Right ventricle myocardium superior (tissue), 1 donor: Measurements from ENCODE around the gene SYNRG. TPM values are rescaled to one million over a fixed set of nuclear protein-coding genes. Genes with fewer than 3 reads are reported as not detected.

ENCODE experiments used
- ATAC-seq: fragments of 200-7000 bp; cut with Tn5 transposase; one replicate; pipeline ENCODE4 v1.9.1; 2020; ENCODE audit warnings: mild to moderate bottlenecking; ENCODE audit not compliant: poor library complexity
- DNase-seq: peaks from one replicate; pipeline ENCODE4 v3.0.0-alpha.2; 2020
- intact Hi-C: fragments of 100-400 bp; cut with DNase I; formaldehyde crosslinking; loops from one replicate; pipeline ENCODE4 v1.11.2; 2022
- total RNA-seq: library from RNA; stranded (reverse); fragmentation: NEBNext Ultra II Directional; extraction: Animal tissue kit (Norgen Biotek cat#: 25700); gene quantifications from one replicate; pipeline ENCODE4 v1.2.1, GENCODE V29; 2021
- donor health status: DM: no; HTN: yes; CAD: no; lungs with severe emphysema.

Gene SYNRG
- total RNA-seq, 1 donor from 2014 or later: 32.6 TPM

DNA sequence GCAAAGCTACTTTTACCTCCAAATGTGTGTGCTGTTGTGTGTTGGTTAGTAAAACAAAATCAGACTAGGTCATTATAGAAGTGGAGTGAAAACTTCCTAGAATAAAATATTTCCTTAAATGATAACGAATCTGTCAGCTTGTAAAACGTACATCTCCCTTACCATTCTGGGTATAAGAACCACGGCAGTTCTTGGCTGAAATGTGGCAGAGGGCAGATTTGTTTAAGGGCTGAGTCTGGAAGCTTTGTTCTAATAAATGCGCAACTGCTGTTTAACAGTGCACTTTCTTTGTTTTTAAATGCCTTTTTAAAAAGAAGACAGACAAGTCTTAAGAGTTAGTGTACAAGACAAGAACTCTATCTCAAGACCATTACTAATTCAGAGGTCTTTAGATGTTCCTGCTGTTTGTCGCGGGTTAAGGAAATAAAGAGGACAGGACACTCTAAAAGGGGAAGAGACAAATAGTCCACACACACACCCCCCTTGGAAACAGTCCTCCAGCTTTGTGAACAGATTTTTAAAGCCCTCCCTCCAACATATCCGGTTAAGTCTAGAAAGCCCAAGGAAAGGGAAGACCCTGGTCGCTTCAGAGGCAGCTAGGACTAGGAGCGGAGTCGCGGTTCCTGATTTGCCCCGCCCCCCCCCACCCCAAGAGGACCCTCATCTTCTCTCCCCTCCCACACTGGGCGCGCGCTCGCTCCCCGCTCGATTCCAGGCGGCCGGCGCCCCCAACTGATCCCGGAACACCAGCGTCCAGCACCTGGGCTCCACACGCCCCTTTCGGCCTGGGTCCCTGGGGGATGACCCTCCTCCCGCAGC lies 658 bp downstream of the SYNRG start:
- no peak for DNase-seq
- ATAC-seq: peak; percentile 48
- intact Hi-C loops: no loop called here

DNA sequence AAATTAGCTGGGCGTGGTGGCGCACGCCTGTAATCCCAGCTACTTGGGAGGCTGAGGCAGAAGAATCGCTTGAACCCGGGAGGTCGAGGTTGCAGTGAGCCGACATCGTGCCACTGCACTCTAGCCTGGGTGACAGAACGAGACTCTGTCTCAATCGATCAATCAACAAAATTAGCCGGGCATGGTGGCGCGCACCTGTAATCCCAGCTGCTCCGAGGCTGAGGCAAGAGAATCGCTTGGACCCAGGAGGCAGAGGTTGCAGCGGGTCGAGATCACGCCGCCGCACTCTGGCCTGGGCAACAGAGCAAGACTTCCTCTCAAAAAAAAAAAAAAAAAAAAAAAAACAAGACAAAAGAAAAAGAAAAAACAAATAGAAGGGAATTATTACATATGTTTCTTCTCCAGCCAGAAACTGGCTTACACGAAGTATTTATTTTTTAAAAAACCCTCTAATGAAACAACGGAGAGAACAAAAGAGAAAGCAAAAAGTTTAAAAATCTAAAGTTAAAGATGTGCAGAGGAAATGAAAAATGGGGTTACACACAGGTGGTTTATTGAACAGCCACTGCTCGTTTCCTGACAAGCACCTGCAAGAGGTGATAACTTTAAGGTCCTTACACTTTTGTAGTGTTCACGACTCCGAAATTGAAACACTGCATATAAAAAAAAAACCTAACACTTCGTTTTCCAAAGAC lies 1.4 kb downstream of the SYNRG start:
- DNase-seq (no peak), ATAC-seq (no peak)
- intact Hi-C loops: no loop called here

DNA sequence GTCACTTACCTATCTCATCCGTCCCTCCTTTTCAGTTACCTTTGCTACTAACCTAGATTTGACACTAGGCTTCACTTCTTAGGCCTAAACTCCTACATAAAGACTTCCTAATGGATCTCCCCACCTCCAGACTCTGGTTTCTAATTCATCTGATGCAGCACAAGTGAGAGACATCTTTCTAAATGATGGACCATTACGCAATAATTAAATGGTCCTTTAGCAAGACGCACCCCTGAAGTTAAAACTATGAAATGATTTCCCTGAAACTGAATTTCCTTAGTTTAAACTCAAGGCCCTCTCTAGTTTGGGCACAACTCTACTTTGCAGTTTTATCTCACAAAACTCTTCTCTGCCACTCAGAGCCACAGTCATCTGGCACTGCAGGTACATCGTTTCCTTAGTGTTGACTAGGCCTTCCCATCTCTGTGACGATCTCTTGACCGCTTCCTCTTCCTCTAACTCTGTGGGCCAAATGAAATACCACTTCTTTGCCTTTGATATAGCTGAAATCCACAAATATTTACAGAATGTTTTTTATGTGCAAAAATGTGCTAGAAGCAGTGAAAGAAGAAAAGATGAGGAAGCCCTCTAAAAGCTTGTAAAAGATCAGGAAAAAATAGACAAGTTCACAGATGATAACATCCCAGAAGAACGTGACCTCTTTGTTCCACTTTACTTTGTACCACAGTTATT lies 3.3 kb downstream of the SYNRG start:
- no peak for ATAC-seq
- no peak for DNase-seq
- intact Hi-C loops: no loop called here

DNA sequence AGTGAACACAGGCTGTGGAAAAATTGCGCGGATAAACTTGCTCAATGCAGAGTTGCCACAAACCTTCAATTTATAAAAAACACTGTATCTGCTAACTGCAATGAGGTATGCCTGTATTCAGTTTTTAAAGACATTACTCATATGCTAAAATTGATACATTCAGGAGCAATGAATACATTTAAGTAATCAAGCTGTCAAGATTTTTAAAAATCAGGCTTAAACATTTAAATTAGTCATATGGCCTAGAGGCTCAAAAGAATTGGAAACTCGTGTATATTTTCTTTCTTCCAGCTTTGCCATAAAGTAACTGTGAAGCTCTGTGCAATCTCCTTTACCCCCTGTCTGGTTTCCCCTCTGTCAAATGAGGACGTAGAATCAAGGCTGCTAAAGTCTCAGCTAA lies 4.1 kb downstream of the SYNRG start:
- no peak for DNase-seq
- no peak for ATAC-seq
- intact Hi-C loops: no loop called here

DNA sequence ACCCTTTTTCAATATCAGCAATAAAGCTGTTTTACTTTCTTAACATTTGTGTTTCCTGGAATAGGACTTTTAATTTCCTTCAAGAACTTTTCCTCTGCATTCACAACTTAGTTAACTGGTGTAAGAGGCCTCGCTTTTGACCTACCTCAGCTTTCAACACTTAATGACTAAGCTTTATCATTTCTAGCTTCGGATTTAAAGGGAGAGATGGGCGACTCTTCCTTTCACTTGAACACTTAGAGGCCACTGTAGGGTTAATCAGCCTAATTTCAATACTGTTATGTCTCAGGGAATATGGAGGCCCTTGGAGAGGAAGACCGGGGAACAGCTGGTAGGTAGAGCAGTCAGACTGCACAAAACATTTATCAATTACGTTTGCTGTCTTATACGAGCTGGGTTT lies 4.7 kb downstream of the SYNRG start:
- DNase-seq (no peak), ATAC-seq (no peak)
- intact Hi-C loops: no loop called here

DNA sequence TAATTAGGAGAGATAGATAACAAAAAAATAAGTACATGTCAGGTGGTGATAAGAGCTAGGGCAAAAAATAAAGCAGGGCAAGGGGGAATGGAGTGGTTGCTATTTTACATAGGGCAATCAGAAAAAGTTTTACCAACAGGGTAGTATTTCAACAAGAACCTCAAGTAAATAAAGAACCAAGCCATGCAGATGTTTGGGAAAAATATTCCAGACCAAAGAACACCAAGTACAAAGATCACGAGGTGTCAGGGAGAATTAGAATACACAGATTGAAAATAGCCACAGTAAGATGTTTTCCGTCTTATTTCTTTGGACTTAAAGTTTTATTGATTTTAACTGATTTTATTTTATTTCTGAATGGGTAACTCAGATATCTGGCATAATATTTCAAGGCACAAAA lies 11.1 kb downstream of the SYNRG start:
- DNase-seq: no peak
- no peak for ATAC-seq
- intact Hi-C loops: no loop called here

DNA sequence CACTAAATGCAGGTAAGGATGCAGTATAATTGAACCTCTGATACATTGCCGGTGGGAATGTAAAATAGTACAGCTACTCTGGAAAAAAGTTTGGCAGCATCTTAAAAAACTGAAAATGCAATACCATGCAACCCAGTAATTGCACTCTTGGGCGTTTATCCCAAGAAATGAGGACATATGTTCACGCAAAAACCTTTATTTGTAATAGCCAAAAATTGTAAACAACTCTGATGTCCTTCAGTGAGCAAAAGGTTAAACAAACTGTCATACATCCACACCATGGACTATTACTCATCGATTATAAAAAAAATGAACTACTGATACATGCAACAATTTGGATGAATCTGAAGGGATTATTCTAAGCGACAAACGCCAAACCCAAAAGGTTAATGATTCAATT lies 16.9 kb downstream of the SYNRG start:
- intact Hi-C loops: no loop called here
- no peak for ATAC-seq
- DNase-seq: no peak

DNA sequence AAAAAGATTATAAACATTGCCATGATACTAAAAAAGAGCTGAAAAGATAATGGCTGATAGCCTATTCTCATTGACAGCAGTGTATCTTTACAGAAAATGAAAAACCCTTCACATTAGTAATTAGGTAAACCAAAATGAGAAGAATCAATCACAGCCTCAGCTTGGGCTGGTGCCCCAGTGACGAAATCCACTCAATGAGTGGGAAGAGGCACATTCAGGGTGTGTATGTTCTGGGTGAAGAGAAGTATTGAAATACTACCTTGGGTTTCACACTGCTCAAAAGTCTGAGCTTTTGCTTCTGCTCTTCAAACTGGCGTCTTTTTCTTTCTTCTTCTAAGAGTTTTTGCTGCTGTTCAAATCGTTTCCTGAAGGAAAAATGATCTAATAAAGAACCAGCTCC lies 24.2 kb downstream of the SYNRG start:
- ATAC-seq (no peak), DNase-seq (no peak)
- intact Hi-C loops: no loop called here

DNA sequence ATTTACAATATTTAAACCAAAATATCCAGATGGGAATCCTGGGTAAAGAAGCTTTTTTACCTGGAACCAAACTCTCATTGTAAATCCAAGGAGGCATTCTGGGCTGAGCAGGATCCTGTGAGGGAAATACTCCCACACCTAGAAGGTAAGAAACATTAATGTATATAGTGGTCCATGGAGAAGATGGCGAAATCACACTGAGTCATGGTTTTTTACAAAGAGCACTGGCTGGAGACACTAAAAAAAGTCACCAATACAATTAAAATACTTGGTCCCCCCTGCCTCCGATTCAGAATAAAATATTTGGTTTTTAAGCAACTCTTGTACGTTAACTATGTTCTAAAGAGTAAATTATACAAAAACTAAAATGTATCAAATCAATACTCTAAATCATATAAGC lies 32.9 kb downstream of the SYNRG start:
- intact Hi-C loops: no loop called here
- ATAC-seq (no peak), DNase-seq (no peak)

DNA sequence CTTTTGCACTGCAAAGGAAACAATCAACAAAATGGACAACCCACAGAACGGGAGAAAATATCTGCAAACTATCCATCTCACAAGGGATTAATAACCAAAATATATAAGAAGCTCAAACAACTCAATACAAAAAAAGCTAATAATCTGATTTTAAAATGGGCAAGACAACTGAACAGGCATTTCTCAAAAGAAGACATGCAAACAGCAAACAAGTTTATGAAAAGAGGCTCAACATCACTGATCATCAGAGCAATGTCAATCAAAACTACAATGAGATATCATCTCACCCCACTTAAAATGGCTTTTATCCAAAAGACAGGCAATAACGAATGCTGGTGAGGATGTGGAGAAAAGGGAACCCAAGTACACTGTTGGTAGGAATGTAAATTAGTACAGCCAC lies 34.8 kb downstream of the SYNRG start:
- intact Hi-C loops: no loop called here
- no peak for ATAC-seq
- DNase-seq: no peak

DNA sequence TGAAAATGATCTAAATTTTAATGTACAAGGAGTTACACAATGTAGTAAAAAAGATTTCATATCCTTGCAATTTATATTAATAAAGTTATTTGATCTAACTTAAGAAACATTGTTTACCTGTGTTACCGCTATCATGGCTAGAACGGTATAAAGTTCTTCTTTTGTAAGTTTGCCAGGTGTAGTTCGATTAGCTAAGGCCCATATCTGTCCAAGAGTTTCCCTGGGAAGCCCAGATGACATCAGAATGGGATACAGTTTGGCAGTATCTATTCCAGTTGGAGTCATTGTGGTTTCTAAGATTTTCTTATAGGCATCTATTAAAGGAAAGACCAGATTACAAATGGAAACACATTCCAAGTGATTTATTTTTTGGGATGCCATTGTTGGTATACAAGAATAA lies 37.5 kb downstream of the SYNRG start:
- no peak for ATAC-seq

DNA sequence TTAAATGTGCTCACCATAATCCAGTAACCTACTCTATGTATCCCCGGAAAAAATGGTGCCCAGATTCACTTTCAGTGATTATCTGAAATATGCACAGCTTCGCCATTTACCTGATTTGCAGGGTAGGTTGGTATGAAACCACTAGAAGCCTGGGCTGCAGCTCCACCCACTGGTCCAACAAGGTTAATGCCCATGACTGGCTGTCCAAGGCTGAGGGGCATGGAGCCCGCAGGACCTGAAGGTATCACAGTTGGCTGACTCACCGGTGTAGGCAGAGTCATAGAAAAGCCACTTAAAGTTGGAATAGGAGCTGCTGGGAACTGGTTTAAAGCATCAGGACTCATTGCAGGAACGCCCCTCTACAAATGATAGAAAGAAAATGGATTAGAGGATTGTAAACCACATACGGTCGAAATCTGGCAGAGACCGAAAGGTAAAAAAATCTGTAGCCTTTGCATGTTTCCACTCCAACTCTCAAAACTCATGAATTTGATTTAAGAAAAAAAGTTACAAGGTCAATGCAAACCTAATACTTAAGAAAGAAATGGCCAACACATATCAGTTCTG lies 38.6 kb downstream of the SYNRG start:
- DNase-seq (no peak), ATAC-seq (peak; percentile 82)
- intact Hi-C loops: no loop called here

More for the DNA sequence above, 37.5 kb downstream of the SYNRG start:
- no peak for DNase-seq
- intact Hi-C loops: no loop called here

DNA sequence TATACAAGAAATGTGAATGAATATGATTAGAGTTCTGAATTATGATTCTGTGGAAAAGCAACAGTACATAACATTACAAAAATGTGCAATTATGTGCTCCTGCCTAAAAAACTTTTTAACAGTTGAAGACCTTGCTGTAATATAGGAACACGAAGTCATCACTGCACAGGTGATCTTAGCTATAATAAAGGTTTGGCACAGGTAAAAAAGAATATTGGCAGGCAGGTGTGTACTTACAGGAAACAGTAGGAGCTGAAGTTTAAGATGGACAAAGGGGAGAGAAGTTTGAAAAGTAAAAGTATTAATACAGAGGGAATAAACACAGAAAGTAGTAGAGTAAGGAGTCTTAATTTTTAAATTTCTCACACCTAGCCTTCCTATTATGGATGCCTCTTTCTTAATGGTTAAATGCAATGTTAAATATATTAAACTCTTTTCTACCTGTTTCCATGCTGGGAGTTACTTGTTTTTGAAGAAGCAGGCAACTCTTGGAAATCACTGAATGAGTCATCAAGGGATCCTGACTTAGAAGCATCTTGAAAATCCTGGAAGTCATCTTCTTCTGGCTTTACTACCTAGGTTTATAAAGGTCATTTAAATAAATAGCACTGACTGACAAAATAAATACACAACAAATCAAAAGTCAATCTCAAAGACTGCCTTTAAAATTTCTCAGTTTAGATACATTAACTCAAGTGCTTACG lies 40.7 kb downstream of the SYNRG start:
- no peak for ATAC-seq
- intact Hi-C loops: no loop called here

DNA sequence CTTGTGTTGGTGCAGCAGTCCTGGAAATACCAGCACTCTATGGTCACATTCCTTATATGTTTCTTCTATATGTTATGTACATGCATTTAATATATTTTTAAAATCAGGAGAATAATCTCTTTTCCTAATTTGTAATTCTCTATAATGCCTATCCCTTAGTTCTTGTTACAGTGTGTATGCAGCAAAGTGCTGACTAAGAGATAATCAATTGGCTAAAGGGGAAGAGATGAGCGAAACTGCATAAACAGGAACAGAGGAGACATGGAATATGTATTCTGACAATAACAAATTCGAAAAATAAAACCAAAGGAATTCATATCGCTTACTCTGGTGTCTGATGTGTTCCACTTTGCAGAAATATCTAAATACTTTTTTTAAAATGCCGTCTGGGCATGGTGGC lies 41.7 kb downstream of the SYNRG start:
- no peak for DNase-seq
- intact Hi-C loops: no loop called here
- no peak for ATAC-seq

More for the DNA sequence above, 40.7 kb downstream of the SYNRG start:
- DNase-seq: no peak

DNA sequence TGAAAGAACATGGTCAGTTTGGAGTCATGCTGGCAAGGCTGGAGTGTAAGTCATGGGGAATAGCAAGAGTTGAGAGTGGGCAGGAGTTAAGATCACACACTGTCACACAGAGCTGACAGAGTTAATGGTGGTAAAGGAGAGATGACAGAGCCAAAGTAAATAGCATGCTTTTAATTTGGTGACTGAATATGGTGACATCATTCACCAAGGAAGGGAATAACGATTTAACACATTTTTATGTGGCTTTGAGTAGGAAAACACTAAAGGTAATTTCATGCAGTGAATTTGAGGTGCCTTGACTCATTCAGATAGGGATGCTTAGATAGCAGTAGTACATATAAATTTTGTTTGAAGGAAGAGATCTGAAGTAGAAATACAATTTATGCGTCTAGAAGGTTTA lies 42.1 kb downstream of the SYNRG start:
- ATAC-seq (no peak), DNase-seq (no peak)
- intact Hi-C loops: no loop called here

DNA sequence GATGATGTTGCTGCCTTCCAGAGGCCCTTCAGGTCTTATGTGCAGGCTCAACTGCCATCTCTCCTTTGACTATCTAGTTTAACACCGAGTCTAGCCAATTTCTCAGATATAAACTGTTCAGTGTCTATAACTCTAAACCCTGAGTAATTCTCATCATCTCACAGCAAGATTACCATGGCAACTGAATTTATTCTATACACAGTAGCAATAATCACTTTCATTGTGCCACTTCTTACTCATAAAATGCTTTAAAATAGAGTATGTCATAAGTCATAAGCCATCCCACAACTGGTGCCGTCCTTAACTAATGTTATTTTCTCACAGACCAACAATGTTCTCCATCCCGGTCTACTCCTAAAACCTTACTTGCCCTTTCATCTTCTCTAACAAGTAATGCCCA lies 45.0 kb downstream of the SYNRG start:
- no peak for ATAC-seq
- intact Hi-C loops: no loop called here
- DNase-seq: no peak

DNA sequence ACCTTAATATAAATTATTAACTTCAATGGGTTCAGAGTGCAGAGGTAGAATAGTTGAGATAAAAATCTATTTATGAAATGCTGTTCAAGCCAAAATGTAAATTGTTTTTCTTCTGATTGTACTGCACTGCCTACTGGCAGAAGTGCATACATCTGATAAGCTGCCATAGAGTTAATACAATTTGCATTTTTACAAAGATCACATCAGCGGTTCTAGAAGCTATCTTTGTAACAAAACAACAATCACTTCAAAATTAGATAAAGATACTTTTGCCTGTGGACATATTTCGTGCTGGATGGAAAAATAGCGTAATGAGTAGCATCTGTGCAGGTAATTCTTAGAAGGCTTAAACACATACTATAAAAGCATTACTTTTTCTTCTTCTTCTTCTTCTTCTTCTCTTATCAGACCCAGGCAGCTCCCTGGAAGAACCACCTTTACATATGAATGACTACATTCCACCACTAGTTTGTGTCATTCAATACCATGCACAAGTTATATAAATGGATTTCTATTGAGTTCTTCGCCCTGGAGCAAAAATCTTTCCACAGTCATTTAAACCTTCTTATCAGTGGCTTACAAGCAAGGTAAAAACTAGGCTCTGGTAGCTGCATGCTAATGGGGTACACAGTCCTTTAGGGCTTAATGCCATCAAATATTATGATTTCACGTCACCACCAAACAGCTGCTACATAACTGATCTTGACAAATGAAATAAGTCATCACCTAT lies 47.0 kb downstream of the SYNRG start:
- no peak for DNase-seq
- no peak for ATAC-seq
- intact Hi-C loops: no loop called here

DNA sequence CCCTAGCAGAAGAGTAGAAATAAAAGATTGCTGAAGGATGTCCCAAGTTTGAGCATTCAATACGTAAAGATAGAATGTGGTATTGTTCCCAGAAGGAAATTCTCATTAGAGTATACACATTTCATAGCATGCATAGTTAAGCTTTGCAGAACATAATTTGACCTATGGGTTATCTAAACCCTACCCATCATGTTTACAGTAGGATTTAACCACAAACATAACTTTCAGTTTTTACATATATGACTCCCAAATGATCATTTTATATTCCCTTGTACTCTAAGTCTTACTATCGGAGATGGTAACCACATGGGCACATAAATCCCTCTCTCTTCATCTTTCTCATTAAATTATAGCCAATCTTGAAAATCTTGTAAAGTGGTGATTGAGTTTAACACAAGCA lies 50.9 kb downstream of the SYNRG start:
- intact Hi-C loops: no loop called here
- DNase-seq (no peak), ATAC-seq (no peak)
